ENCODE data around the gene RBFOX2.

GRCh38 chr22:36055376-36056295, 27.0 kb upstream of the RBFOX2 start:
- TF ChIP-seq CTCF (IDR thresholded peaks at IDR 0.05) (no peak), ZFX (IDR thresholded peaks at IDR 0.05; ENCODE audit: borderline replicate concordance) (no peak)
